ENCODE measurements around the gene MMP28.

Gene MMP28

DNA sequence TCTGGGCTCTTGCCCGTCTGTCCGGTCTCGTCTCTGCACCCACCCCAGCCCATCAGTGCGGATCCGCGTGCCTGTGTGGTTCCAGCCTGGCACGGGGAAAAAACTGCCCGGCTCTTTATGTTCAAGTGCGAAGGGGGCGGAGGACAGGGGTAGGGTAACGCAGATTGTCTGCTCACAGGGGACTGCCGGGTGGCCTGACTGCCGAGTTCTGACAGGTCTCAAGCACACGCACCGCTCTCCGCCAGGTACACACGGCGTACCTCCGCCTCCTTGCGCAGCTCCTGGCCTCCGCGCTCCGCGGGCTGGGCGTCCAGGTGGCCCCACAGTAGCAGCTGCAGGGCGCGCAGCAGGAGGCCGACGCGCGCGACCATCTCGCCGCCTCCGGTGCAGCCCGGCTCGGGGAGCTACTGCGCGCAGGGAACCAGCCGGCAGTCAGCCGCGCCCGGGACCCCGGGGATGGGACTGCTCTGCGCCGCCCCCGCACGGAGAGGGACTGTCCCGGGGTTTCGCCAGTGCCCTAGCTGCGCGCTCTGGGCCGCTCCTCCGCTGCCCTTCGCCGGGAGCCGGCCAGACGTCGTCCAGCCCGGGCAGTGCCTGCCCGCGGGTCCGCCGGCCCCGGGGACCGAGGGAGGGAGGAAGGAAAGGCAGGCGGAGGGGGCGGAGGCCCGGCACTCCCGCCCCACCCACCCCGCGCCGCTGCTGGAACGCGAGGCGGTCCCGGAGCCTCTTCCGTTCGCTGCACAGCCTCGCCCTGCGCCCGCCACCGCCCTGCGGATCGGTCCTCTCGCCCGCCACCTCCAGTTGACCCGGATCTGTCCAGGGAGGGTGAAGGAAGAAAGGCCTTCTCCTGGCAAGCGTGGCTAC lies at the start of gene MMP28:
Gene MMP28, minus strand, starts transcription at position 635 of the 864 bp plus-strand sequence. Its CDS starts 264 bp downstream, at position 371.
- DNase-seq = no peak

- no peak for DNase-seq
These were observed 49.1 kb upstream of the MMP28 start for GRCh38 chr17:35844547-35844946.

- DNase-seq = no peak
These were observed 48.3 kb upstream of the MMP28 start for GRCh38 chr17:35843698-35844097.

DNA sequence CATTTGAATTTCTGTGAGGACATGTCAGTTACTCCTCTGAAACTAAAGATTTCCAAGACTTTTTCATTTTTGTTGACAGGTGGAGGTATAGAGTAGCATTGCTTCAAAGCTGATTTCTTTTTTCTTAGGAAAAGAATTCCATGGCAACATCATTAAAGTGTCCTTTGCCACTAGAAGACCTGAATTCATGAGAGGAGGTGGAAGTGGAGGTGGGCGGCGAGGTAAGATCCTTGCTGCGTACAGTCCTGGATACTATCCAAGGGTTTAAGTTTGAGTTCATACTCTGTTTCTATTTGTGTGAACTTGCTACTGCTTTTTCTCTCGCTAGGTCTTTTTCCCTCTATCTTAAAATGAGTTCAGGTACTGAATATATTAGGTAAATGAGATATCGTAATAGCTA lies 46.8 kb upstream of the MMP28 start:
- DNase-seq = no peak

DNA sequence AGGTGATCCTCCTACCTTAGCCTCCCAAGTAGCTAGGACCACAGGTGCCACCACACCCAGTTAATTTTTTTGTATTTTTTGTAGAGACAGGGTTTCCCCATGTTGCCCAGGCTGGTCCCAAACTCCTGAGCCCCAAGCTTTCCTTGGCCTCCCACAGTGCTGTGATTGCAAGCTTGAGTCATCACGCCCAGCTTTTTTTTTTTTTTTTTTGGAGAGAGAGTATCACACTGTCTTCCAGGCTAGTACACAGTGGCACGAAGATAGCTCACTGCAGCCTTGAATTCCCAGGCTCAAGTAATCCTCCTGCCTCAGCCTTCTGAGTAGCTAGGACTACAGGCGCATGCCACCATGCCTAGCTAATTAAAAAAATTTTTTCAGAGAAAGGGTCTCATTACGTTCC lies 46.1 kb upstream of the MMP28 start:
- no peak for DNase-seq

DNA sequence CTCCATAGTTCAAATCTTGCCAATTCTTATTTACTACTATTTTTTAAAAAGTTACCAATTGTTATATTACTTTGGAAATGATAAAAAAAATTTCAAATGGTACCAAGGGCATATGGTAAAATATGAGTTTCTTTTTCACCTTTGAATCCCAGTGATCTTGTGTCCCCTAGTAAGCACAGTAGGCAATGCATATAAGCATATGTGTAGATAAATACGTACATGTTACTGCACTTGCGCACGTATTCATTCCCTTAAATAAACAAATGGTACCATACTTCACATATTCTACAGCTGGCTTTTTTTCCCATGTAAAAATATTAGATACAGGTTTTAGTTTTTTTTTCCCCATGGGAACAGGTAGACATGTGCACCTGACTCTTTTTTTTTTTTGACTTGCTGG lies 45.7 kb upstream of the MMP28 start:
- no peak for DNase-seq

DNA sequence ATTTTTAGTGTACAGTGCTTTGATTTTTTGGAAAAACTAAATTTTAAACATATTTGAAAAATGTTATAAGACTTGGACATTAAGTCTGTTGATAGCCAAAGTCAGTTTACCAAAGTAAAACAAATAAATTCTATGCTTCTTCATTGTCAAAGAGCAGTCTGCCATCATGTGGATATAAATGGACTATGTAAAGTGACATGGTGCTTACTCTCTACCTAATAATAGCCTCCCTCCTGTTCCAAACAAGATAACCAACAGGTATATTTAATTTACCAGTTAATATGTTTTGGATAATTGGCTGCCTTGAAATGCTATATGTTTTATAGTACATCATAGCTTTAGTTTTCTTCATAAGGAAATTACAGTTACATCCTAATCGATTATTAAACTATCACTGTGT lies 29.8 kb upstream of the MMP28 start:
- no peak for DNase-seq

- no peak for DNase-seq
These were observed 25.9 kb upstream of the MMP28 start for GRCh38 chr17:35821308-35821707.

DNA sequence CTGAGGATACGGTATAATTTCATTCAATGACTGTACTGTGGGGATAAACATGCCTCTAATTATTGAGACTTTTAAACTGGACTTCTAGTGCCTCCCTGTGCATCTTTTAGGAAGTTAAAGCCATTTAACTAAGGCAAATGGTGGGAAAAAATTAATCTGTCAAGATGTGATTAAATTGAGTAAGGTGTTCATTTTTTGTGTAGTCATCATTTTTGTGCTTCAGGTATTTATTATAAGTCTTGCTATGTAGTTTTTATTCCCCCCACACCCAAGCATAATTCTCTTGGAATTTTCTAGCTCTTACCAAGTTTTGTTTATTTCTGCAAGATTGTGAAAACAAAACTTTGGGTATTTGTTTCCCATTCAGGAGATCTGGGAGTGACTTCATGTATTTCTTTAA lies 24.0 kb upstream of the MMP28 start:
- no peak for DNase-seq

DNA sequence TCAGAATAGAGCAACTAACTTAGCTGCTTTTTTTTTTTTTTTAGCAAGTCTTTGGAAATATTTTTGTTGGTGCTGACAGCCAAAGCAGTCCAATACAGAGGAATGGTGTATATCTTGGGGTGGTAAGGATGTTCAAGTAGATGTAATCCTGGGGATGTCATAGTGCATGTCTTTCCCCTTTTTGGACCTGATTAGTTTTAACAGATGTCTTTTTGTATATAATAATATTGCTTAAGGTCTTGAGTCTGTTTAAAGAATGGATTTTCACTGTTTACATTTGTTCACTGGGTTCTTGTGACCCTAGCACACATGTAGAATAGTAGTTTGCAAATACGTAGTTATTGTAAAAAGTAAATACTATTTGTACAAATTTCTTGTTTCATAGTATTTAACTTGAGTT lies 21.8 kb upstream of the MMP28 start:
- DNase-seq = no peak

DNA sequence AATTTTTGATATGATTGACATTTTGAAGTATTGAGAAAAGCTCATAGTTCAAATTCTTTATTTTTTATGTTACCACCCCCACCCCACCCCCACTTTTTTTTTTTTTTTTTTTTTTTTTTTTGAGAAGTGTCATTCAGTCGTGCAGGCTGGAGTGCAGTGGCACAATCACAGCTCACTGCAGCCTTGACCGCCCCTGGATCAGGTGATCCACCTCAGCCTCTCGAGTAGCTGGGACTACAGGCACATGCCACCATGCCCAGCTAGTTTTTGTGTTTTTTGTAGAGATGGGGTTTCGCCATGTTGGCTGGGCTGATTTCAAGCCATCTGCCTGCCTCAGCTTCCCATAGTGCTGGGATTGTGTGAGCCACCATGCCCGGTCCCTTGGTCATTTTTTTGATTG lies 21.3 kb upstream of the MMP28 start:
- no peak for DNase-seq

DNA sequence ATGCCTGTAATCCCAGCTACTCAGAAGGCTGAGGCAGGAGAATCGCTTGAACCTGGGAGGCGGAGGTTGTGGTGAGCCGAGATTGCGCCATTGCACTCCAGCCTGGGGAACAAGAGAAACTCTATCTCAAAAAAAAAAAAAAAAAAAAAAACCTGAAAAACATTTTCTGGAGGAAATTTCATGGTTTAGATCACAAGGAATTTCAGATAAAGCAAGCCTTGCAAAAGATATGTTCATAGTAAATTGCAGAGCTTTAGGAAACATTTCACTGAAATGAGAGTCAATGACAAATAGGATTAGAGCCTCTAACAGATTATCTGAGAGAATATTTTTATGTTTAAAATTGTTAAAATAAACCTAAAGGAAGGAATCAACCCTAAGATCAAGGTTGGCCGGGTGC lies 17.0 kb upstream of the MMP28 start:
- DNase-seq = no peak

DNA sequence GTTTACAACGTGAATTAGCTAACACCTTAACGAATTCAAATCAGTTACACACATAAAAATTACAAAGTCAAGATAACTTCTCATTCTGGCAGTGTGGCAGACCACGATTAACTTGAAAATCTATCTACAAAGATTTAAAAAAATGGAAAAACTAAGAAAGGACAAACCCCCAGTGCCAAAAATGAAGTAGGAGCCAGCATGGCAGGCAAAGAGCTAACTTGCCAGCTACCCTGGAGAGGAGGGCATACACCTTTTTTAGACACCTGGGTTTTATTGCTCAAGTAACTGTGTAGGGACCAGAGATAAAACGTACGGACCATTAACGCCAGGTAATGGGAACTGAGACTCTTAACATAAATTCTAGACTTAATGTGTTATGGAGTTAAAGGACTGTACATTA lies 16.3 kb upstream of the MMP28 start:
- no peak for DNase-seq

DNA sequence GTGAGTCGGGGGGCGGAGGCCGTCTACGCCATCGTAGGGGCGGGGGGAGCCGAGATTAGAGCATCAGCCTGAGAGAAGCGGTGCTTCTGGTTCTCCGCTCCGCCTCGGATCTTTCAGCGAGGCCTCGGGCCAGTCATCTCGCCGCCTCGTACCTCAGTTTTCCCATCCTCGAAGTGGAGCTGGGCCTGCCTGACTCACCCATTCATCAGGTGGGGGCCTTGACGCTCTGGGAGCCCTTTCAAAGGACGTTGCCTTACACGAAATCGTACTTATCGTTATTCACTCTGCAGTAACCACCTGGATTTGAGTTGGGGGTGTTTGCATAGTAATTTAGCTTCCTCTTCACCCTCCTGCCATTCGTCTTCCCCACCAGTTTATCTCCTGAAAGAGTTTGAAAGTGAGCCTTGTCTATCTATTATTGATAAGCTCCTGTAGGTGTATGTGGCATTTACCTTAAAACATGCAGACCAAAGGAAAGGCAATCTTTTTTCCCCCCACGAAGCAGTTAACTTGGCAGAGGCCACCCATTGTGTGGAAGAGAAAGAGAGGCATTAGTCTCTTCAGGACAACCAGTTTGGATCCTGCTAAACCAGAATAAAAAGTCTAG lies 14.5 kb upstream of the MMP28 start:
- DNase-seq = no peak

- peak; percentile 74 to 97 for DNase-seq
These were observed 13.8 kb upstream of the MMP28 start, which contains the start of gene TAF15 for GRCh38 chr17:35808962-35809854. Gene TAF15, plus strand, starts transcription at chr17:35809484. Its CDS starts 86 bp downstream, at chr17:35809570.

GRCh38 chr17:35808240-35808961 lies 13.0 kb upstream of the MMP28 start:
- no peak for DNase-seq

GRCh38 chr17:35807371-35808144 lies 12.1 kb upstream of the MMP28 start:
- no peak for DNase-seq

- DNase-seq = peak in 1 of 2 donors; percentile 91
These were observed 9.3 kb upstream of the MMP28 start for GRCh38 chr17:35804658-35805192.

- peak in 1 of 2 donors; percentile 98 for DNase-seq
These were observed 6.3 kb upstream of the MMP28 start for GRCh38 chr17:35801583-35802224.

DNA sequence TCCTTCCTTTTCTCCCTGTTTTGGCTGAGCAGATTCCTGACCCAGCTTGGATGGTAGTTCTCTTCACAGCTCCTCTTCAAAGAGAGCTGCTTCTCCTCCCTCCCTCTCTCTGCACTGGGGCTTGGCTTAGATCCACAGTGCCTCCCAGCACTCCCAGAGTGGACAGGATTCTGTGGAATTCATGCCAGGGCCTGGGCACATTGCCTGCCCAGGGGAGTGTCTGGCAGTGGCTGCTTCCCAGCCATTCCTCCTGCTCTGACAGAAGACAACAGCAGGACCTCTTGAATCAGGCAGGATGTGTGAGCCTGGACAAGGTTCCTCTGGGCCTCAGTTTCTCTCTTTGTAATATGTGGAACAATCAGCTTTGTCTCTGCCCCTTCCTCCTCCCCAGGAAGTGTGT lies 4.5 kb upstream of the MMP28 start:
- DNase-seq = no peak

- DNase-seq = no peak
These were observed 2.5 kb upstream of the MMP28 start for GRCh38 chr17:35797918-35798317.
